AG10803 (cell line): ENCODE measurements around the gene SEMA4D.

ENCODE experiments used
- DNase-seq: peaks from one replicate; pipeline ENCODE4 v3.0.0; 2010; ENCODE audit warnings: low read depth
- H3K4me3 ChIP-seq: 2 replicates; pipeline ENCODE4 v1.5.1; 2011; ENCODE audit warnings: mild to moderate bottlenecking, low read length, control low read depth
- TF ChIP-seq, protein P1 (sequence below): conservative IDR thresholded peaks from 2 replicates; pipeline ENCODE4 v1.5.1; 2011; ENCODE audit warnings: mild to moderate bottlenecking, low read length, control low read depth, inconsistent platforms

SEMA4D gene

DNA sequence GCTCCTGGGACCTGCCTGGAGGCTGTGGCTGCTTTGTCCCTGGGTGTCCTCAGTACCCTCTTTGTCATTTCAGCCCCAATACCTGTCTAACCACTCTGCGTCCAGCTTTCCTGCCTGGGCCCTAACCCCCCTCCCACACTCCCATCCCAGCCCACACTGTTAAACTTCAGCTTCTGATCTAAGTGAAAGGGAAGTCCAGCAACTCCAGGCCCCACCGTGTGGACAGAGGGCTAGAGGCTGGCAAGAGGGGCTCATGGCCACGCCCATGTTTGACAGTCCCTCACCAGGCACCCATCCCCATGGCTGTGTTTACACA, 56.3 kb downstream of the SEMA4D start:
- TF ChIP-seq, protein P1, sequence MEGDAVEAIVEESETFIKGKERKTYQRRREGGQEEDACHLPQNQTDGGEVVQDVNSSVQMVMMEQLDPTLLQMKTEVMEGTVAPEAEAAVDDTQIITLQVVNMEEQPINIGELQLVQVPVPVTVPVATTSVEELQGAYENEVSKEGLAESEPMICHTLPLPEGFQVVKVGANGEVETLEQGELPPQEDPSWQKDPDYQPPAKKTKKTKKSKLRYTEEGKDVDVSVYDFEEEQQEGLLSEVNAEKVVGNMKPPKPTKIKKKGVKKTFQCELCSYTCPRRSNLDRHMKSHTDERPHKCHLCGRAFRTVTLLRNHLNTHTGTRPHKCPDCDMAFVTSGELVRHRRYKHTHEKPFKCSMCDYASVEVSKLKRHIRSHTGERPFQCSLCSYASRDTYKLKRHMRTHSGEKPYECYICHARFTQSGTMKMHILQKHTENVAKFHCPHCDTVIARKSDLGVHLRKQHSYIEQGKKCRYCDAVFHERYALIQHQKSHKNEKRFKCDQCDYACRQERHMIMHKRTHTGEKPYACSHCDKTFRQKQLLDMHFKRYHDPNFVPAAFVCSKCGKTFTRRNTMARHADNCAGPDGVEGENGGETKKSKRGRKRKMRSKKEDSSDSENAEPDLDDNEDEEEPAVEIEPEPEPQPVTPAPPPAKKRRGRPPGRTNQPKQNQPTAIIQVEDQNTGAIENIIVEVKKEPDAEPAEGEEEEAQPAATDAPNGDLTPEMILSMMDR = no peak
- H3K4me3 ChIP-seq = no peak overlapping the region
- no peak for DNase-seq

DNA sequence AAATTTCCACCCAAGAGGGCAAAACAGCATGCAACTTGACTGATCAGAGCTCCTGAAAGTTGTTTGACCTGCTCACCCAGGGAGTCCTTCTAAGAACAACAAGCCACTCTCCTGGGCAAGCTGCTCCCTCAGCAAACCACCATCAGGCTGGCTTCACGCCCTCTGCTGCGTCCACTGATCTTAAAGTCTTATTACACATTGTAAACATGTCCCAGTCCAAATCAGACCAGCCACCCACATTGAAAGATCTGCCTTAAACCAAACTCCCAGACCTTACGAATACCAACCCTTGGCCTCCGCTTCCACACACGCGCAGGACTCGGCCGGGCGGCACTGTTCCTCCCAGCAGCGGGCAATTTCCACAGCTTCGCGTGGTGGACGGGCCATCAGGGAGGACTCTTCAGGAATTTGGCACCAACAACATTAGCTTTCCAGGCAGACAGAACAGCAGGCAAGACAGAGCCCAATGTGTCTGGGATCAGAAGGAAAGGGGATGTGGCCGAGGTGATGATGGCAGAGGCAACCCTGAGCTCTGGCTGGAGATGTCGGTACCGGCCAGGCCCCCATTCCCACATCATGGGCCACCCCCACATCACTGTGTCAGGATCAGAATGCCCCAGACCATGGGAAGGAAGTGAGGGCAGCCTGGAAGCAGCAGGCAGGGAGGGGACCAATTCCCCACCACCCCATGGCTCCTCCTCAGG, 56.8 kb downstream of the SEMA4D start:
- TF ChIP-seq, protein P1 = no peak
- DNase-seq = no peak
- no peak overlapping the region for H3K4me3 ChIP-seq

DNA sequence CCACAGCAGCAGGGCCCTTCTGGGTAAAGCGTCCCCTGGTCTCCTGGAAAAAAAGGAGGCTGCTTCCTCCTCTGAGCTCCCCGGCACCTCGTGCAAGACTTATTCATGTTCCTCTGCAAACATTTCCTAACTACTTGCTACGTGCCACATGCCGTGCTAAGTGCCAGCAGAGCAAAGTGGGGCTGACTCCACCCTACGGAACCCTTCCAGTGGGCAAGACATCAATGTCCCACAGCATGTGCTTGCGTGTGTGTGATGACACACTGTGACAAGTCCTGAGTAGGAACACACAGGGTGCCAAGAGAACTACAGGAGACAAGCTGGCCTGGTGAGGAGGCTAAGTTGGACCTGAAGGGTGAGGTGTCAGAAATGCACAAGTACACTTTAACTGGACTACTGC, 57.4 kb downstream of the SEMA4D start:
- no peak overlapping the region for H3K4me3 ChIP-seq
- peak; percentile 50 for DNase-seq
- TF ChIP-seq, protein P1 = no peak

DNA sequence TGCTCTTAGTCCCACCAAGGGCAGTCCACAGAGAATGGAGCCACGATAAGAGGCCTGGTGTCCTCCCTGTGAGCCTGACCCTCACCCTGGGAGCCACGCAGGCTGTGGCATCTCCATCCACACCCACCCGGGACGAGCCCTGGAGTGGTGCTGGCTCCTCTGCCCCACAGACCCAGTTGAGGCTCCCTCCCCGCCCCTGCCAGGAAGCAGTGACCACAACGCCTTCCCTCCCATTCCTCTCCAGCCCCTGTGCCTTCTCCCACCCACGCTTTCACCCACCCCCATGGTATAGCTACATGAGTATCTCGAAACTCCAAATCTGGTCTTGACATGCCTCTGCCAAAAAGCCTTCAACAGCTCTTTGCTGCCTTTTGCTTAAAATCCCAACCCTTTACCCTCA, 57.9 kb downstream of the SEMA4D start:
- no peak overlapping the region for H3K4me3 ChIP-seq
- no peak for DNase-seq
- TF ChIP-seq, protein P1 = no peak

DNA sequence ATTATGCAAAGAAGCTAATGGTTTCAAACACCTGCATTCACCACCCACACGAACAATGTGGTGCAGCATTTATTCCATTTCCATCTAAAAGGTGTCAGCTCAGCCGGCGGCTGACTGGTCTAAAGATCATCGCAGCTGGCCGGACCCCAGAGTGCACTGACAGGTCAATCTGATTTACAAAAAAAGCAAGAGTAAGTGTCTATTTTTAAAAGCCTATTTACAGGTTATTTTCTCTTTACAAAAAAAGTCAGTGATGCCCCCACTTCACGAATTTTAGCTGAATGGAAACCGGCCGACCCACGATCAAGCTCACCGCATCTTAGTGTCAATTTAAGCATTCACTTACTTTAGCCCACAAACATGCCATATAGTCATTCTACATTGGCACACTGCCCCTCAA, 58.3 kb downstream of the SEMA4D start:
- no peak overlapping the region for H3K4me3 ChIP-seq
- TF ChIP-seq, protein P1 = no peak

DNA sequence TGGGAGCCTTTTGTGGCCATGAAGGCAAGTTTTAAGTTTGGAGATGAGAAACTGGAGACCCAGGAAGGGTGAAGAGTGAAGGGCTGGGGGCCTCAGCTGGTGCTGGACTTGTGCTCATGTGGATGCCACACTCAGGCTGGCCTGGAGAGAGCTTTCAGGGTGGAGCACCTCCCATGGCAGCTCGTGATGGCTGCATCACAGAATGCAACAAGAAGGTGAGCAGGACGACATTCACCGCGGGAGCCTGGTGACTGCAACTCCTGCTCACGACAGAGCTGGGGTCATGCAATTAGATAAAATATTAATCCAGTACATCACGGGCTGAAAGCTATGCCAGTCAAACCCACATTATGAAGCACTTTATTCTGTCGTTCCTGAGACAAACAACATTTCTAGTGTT, 59.7 kb downstream of the SEMA4D start:
- TF ChIP-seq, protein P1 = no peak
- no peak overlapping the region for H3K4me3 ChIP-seq
- no peak for DNase-seq

More for the DNA sequence above, 58.3 kb downstream of the SEMA4D start:
- no peak for DNase-seq

DNA sequence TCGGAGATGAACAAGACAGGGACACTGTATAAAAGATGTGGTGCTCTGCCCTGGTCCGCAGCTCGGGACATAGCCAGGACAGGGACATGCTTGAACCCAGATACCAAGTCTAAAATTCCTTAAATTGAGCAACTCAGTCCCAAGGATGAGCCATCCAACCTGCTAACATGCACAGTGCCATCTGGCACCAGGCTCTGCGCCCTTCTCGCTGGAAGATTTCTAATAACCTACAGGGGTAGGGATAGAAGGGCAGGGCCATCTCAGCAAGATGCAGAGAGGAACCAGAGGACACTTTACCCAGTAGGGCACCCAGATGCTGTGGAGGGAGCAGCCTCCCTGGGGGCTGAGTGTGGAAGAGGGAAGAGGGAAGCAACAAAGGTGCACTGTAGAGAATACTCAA, 60.1 kb downstream of the SEMA4D start:
- TF ChIP-seq, protein P1 = no peak
- DNase-seq = no peak
- H3K4me3 ChIP-seq = no peak overlapping the region
